ENCODE results near the gene AFG3L2. TPM values are rescaled to one million over a fixed set of nuclear protein-coding genes. Genes with fewer than 3 reads are reported as not detected.
A peak's percentile ranks its signal among the peaks of the same experiment; 100 is the strongest.

Gene AFG3L2
- total and polyA plus RNA-seq, 2 experiments from 2014 or later, result 50.3 to 105 TPM

DNA sequence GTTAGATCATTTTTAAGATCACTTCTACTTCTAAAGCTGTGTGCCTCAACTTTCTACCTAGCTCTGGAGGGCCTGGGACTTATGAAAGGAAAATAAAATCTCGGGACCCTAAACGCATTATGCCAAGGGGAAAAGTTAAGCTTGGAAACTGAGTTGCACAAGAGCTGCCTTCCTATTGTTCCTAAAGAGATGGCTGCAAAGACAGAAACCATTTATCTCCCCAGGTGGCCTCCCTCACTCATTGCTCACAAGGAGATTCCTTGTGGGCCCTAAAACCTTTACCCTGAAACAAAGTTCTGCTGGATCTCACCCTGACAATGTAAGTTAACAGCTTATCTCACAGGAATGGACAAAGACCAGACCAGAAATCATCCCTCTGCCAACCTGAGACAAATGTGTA, 42.2 kb downstream of the AFG3L2 start:
- H3K9me3 Mint-ChIP-seq, result no peaks in the 10 kb centered on the region; the same call in 2 of the 3 replicates
- peaks cover 46% of the 10 kb centered on the region for H3K36me3 Mint-ChIP-seq (ENCODE audit: low read depth)
- peak; percentile 5 for ATAC-seq
- peaks cover 19% of the 10 kb centered on the region for H3K27me3 Mint-ChIP-seq (ENCODE audit: insufficient read depth, low read depth, poor library complexity)
- H3K27ac ChIP-seq (ENCODE audit: low read depth), result peak overlapping the region; percentile 90
- peak overlapping the region; percentile 75 for H3K4me2 ChIP-seq
- peaks cover 29% of the 10 kb centered on the region for H3F3A ChIP-seq (replicated peaks; ENCODE audit: low read depth)
- peaks cover 51% of the 10 kb centered on the region for H3K4me1 Mint-ChIP-seq
- H3K4me1 ChIP-seq (ENCODE audit: insufficient read depth), result peaks cover 49% of the 10 kb centered on the region
- peak; percentile 51 for DNase-seq (ENCODE audit: low spot score)
- no peaks in the 10 kb centered on the region for H3K27me3 ChIP-seq (ENCODE audit: insufficient read depth)
- peak overlapping the region; percentile 37 for H3K4me3 ChIP-seq
- peak overlapping the region; percentile 30 for H3K4me3 Mint-ChIP-seq
- H3K27ac Mint-ChIP-seq, result peak overlapping the region; percentile 57; the same call in 1 of the 2 replicates
- TF ChIP-seq, protein P1, sequence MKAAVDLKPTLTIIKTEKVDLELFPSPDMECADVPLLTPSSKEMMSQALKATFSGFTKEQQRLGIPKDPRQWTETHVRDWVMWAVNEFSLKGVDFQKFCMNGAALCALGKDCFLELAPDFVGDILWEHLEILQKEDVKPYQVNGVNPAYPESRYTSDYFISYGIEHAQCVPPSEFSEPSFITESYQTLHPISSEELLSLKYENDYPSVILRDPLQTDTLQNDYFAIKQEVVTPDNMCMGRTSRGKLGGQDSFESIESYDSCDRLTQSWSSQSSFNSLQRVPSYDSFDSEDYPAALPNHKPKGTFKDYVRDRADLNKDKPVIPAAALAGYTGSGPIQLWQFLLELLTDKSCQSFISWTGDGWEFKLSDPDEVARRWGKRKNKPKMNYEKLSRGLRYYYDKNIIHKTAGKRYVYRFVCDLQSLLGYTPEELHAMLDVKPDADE (IDR thresholded peaks at IDR 0.05), result no peak
- TF ChIP-seq NANOG (IDR thresholded peaks at IDR 0.05; ENCODE audit: borderline replicate concordance) (no peak), EZH2phosphoT487 (IDR thresholded peaks at IDR 0.05; ENCODE audit: unreplicated experiment) (no peak), ZNF114 (CRISPR knock-in tag; IDR thresholded peaks at IDR 0.05) (no peak), ZNF331 (CRISPR knock-in tag; IDR thresholded peaks at IDR 0.05; ENCODE audit: low read depth) (no peak), POLR2AphosphoS5 (IDR thresholded peaks at IDR 0.05; ENCODE audit: low read depth) (no peak), CREB1 (CRISPR knock-in tag; IDR thresholded peaks at IDR 0.05; ENCODE audit: low read depth) (no peak)
- TF ChIP-seq, protein P2, sequence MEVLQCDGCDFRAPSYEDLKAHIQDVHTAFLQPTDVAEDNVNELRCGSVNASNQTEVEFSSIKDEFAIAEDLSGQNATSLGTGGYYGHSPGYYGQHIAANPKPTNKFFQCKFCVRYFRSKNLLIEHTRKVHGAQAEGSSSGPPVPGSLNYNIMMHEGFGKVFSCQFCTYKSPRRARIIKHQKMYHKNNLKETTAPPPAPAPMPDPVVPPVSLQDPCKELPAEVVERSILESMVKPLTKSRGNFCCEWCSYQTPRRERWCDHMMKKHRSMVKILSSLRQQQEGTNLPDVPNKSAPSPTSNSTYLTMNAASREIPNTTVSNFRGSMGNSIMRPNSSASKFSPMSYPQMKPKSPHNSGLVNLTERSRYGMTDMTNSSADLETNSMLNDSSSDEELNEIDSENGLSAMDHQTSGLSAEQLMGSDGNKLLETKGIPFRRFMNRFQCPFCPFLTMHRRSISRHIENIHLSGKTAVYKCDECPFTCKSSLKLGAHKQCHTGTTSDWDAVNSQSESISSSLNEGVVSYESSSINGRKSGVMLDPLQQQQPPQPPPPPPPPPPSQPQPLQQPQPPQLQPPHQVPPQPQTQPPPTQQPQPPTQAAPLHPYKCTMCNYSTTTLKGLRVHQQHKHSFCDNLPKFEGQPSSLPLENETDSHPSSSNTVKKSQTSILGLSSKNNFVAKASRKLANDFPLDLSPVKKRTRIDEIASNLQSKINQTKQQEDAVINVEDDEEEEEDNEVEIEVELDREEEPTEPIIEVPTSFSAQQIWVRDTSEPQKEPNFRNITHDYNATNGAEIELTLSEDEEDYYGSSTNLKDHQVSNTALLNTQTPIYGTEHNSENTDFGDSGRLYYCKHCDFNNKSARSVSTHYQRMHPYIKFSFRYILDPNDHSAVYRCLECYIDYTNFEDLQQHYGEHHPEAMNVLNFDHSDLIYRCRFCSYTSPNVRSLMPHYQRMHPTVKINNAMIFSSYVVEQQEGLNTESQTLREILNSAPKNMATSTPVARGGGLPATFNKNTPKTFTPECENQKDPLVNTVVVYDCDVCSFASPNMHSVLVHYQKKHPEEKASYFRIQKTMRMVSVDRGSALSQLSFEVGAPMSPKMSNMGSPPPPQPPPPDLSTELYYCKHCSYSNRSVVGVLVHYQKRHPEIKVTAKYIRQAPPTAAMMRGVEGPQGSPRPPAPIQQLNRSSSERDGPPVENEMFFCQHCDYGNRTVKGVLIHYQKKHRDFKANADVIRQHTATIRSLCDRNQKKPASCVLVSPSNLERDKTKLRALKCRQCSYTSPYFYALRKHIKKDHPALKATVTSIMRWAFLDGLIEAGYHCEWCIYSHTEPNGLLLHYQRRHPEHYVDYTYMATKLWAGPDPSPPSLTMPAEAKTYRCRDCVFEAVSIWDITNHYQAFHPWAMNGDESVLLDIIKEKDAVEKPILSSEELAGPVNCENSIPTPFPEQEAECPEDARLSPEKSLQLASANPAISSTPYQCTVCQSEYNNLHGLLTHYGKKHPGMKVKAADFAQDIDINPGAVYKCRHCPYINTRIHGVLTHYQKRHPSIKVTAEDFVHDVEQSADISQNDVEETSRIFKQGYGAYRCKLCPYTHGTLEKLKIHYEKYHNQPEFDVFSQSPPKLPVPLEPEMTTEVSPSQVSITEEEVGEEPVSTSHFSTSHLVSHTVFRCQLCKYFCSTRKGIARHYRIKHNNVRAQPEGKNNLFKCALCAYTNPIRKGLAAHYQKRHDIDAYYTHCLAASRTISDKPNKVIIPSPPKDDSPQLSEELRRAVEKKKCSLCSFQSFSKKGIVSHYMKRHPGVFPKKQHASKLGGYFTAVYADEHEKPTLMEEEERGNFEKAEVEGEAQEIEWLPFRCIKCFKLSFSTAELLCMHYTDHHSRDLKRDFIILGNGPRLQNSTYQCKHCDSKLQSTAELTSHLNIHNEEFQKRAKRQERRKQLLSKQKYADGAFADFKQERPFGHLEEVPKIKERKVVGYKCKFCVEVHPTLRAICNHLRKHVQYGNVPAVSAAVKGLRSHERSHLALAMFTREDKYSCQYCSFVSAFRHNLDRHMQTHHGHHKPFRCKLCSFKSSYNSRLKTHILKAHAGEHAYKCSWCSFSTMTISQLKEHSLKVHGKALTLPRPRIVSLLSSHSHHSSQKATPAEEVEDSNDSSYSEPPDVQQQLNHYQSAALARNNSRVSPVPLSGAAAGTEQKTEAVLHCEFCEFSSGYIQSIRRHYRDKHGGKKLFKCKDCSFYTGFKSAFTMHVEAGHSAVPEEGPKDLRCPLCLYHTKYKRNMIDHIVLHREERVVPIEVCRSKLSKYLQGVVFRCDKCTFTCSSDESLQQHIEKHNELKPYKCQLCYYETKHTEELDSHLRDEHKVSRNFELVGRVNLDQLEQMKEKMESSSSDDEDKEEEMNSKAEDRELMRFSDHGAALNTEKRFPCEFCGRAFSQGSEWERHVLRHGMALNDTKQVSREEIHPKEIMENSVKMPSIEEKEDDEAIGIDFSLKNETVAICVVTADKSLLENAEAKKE (CRISPR knock-in tag; IDR thresholded peaks at IDR 0.05), result no peak
- TF ChIP-seq, protein P3, sequence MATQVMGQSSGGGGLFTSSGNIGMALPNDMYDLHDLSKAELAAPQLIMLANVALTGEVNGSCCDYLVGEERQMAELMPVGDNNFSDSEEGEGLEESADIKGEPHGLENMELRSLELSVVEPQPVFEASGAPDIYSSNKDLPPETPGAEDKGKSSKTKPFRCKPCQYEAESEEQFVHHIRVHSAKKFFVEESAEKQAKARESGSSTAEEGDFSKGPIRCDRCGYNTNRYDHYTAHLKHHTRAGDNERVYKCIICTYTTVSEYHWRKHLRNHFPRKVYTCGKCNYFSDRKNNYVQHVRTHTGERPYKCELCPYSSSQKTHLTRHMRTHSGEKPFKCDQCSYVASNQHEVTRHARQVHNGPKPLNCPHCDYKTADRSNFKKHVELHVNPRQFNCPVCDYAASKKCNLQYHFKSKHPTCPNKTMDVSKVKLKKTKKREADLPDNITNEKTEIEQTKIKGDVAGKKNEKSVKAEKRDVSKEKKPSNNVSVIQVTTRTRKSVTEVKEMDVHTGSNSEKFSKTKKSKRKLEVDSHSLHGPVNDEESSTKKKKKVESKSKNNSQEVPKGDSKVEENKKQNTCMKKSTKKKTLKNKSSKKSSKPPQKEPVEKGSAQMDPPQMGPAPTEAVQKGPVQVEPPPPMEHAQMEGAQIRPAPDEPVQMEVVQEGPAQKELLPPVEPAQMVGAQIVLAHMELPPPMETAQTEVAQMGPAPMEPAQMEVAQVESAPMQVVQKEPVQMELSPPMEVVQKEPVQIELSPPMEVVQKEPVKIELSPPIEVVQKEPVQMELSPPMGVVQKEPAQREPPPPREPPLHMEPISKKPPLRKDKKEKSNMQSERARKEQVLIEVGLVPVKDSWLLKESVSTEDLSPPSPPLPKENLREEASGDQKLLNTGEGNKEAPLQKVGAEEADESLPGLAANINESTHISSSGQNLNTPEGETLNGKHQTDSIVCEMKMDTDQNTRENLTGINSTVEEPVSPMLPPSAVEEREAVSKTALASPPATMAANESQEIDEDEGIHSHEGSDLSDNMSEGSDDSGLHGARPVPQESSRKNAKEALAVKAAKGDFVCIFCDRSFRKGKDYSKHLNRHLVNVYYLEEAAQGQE (IDR thresholded peaks at IDR 0.05; ENCODE audit: unreplicated experiment), result no peak
- TF ChIP-seq, protein P4, sequence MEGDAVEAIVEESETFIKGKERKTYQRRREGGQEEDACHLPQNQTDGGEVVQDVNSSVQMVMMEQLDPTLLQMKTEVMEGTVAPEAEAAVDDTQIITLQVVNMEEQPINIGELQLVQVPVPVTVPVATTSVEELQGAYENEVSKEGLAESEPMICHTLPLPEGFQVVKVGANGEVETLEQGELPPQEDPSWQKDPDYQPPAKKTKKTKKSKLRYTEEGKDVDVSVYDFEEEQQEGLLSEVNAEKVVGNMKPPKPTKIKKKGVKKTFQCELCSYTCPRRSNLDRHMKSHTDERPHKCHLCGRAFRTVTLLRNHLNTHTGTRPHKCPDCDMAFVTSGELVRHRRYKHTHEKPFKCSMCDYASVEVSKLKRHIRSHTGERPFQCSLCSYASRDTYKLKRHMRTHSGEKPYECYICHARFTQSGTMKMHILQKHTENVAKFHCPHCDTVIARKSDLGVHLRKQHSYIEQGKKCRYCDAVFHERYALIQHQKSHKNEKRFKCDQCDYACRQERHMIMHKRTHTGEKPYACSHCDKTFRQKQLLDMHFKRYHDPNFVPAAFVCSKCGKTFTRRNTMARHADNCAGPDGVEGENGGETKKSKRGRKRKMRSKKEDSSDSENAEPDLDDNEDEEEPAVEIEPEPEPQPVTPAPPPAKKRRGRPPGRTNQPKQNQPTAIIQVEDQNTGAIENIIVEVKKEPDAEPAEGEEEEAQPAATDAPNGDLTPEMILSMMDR (conservative IDR thresholded peaks at IDR 0.05; ENCODE audit: low read depth in 2 of 2), result no peak
- H3K9me2 ChIP-seq (ENCODE audit: insufficient read depth), result no peaks in the 10 kb centered on the region
- H2AFZ ChIP-seq, result no peak overlapping the region
- H3K79me2 ChIP-seq (replicated peaks; ENCODE audit: insufficient read depth), result peaks cover 7% of the 10 kb centered on the region
- peaks cover under 1% of the 10 kb centered on the region; the same call in 1 of the 2 replicates for H3K36me3 ChIP-seq (ENCODE audit: insufficient read depth)
- H4K20me1 ChIP-seq (replicated peaks; ENCODE audit: insufficient read depth), result no peaks in the 10 kb centered on the region
